ENCODE results near the gene RAB33B.

The RAB33B gene

DNA sequence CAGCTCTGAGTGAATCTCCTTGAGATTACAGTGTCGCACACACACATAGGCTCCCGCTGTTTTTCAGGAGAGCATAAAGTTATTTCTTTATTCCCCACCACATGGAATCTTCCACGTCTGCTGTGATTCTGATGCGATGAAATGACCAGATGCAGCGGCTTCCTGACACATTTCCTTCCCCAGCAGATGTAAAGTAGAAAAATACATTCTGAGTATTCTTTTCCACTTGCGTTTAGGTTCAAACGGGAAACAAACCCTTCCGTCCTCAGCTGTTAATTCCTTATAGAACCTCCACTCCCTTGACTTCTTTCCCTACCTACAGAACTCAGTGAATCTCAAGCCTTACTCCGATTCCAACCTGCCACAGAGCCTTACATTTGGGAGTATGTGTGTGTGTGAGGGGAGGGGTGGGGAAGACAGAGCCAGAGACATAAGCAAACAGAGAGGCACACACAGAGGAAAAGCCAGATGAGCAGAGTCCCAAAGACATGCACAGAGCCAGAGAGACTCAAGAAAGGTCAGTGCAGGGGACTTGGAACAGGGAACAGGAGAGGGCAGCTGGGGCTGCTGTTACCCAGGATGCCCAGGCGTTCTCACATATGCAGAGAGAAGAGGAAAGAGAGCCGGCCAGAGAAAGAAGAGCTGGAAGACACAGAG, 54.8 kb downstream of the RAB33B start:
- FAIRE-seq (no peak), DNase-seq (ENCODE audit: insufficient read length, low spot score) (no peak)
- no peak for TF ChIP-seq POLR2A (IDR thresholded peaks at IDR 0.05; ENCODE audit: low read depth, low read length)

DNA sequence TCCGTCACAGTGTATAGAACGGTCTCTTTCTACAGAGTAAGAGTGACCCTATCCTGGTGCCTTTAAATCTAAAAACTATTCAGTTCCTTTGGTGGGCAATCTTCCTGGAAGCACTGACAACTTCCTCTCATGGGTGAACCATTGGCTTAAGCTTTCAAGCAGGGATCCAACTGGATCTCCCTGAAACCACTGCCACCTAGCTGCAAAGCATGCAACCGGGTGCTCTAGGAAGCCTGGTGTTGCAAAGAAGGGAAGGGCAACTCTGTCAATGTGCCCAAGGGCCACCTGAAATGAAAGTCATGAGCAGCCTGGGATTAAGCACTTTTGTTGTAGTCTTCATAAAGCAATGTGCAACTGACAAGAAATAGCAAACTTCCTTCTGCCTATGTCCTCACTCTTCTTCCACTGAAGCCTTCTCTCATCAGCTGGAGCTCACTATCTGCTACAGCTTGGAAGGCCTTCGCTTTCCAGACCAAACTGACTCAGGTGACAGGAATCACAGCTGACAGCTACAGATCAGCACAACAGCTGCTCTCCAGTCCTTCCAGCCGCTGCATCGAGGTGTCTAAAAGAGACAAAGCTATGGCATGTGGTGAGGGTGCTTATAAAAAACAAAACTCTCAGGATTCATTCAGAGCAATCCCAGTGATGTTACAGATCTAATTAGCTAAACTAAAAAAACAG, 55.9 kb downstream of the RAB33B start:
- DNase-seq (ENCODE audit: insufficient read length, low spot score) (no peak), FAIRE-seq (no peak)
- no peak for TF ChIP-seq POLR2A (IDR thresholded peaks at IDR 0.05; ENCODE audit: low read depth, low read length)

DNA sequence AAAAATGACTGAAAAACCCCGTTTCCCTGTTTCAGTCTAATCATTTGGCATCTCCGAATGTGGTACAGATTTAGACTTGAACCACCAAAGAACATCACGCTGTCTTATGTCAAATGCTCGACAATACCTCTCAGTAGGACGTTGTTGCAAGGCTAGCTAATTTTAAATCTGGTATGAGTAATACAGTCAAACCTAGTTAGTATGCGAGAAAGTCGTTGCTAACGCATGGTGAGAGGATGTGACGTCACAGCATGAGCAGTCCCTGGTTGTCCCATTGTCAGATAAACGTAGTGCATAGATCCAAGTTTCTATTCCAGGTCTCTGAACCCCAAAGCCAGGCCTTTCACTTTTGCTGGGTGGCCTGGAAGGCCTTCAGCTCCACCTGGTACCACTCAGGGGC, 57.4 kb downstream of the RAB33B start:
- no peak for FAIRE-seq

DNA sequence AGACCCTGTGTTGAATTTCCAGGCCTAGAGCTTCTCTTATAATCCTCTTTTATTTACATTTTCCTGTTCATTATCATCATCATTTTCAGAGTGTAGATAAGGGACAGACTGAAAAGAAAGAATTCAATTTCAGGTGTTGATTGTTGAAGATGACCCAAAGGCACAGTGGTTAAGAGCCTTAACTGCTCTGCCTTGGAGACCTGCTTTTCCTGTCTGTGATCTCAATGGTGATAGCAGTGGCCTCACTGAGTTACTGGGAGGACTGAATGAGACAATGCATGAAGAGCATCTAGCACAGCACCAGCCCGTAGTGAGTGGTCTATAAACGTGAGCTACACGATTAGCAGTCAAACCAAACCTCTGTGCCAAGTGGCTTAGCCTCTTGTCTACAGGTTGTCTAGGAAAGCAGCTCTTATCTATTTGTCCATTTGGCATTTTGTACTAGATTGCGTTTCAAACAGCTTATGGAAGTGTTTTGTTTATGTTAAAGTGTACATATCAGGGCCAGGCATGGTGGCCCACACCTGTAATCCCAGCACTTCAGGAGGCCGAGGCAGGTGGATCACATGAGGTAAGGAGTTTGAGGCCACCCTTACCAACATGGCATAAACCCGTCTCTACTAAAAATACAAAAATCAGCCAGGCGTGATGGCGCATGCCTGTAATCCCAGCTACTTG, 60.6 kb downstream of the RAB33B start:
- TF ChIP-seq POLR2A (IDR thresholded peaks at IDR 0.05; ENCODE audit: low read depth, low read length): no peak
- DNase-seq (ENCODE audit: insufficient read length, low spot score) (no peak), FAIRE-seq (no peak)

More for the DNA sequence above, 57.4 kb downstream of the RAB33B start:
- no peak for DNase-seq (ENCODE audit: insufficient read length, low spot score)
- TF ChIP-seq POLR2A (IDR thresholded peaks at IDR 0.05; ENCODE audit: low read depth, low read length): no peak

DNA sequence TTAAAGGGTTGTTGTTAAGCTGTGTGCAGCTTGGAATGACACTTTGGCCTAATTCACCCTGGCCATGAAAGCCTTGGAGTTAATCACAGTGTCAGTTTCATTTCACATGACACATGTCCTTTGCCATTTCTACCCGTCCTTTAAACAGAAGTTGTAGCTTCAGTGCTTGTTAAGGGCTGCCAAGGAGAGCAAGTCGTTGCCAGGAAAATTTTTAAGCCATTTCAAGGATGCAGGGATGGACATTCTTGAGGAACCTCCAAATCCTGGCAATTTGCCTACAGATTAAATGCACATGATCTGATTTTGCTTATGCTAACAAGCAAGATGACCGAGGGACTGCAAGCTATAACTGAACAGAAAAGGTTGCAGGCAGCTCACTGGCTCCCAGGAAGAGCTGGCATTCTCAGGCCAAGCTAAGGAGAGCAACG, 61.6 kb downstream of the RAB33B start:
- DNase-seq (ENCODE audit: insufficient read length, low spot score) (no peak), FAIRE-seq (no peak)
- no peak for TF ChIP-seq POLR2A (IDR thresholded peaks at IDR 0.05; ENCODE audit: low read depth, low read length)

DNA sequence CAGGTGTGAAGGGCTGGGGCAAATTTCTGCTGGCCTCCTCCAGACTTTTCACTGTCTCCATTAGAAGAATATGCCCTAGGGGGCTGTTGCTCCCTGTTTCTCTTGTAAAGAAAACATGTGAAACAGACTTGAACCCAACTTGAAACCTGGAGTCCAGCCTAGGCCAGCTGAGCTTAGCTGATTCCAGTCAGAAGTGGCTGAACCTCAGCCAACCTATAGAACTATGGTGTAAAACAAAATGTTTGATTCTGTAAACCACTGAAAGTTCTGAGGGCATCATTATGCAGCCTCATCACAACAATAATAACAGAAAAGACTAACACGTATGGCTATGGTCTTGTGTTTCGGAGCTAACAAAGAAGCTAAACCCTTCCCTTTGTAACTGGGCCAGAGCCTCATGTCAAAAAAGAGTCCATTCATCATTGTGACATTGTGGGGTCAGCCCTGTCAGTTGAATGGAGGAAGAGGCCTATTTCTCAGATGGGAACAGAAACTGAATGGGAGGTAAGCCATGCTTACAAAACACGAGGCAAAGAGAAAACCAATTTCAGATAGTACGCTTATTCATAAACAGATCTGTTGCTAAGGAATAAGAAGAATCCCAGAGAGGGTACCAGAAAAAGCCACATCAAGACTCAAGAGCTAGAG, 68.0 kb downstream of the RAB33B start:
- TF ChIP-seq POLR2A (IDR thresholded peaks at IDR 0.05; ENCODE audit: low read depth, low read length): no peak
- no peak for FAIRE-seq
- no peak for DNase-seq (ENCODE audit: insufficient read length, low spot score)

DNA sequence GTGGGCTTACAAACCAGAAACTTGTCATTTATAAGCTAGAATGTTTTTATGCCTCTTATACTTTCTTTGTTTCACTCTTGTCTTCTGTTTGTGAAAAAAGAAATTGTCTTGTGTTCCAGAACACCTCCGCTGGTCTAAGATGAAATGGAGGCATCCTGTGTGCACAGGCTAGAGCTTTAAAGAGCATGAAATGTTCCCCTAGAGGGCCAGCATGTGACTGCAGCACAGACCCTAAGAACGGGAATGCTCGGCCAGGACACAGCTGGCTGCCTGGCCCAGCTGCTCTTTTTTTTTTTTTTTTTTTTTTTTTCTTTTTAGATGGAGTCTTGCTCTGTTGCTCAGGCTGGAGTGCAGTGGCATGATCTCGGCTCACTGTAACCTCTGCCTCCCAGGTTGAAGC, 68.5 kb downstream of the RAB33B start:
- FAIRE-seq (no peak), DNase-seq (ENCODE audit: insufficient read length, low spot score) (no peak)
- TF ChIP-seq POLR2A (IDR thresholded peaks at IDR 0.05; ENCODE audit: low read depth, low read length): no peak

DNA sequence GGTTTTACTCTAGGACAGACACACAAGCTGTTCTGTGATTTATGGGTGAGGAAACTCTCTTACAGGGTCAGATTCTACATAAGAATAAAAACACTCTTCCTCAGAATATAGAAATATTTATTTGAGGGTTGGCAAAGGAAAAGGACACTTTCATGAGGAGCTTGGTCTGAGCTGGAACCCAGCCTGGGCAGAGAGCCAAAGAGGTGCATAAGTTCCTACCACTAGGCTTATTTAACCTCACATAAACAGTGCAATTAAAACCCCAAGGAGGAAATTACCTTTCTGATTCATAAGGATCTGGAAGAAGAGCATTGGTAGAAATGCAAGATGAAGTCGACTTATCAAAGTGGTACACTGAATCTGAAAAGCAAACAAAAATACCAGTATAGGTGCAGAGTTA, 69.2 kb downstream of the RAB33B start:
- TF ChIP-seq POLR2A (IDR thresholded peaks at IDR 0.05; ENCODE audit: low read depth, low read length): no peak
- no peak for FAIRE-seq
- no peak for DNase-seq (ENCODE audit: insufficient read length, low spot score)

DNA sequence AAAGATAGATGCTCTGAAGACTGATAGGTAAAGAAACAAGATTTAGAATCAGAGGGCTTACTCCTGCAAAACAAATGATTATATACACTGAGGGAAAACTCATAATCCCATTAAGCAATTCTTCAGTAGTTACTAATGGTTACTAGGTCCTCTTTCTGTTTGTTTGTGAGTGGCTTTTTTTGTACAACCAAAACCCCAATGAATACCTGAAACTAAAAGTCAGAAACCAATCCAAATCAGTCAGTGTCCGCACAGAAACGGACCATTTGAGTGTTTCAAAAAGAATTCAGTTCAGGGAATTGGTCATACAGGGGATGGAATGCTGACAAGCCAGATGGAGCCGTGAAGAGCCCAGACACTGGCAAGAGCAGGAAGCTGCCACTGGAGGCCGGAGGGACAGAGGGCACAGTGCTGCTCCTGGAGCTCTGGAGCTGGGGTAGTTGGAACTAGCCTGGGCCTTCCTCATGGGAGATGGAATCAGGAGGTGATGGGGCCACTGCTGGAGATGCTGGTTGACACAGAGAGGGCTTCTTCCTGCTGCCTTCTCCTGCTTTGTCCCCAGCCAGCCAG, 70.2 kb downstream of the RAB33B start:
- no peak for FAIRE-seq
- DNase-seq (ENCODE audit: insufficient read length, low spot score): no peak
- TF ChIP-seq POLR2A (IDR thresholded peaks at IDR 0.05; ENCODE audit: low read depth, low read length): no peak

DNA sequence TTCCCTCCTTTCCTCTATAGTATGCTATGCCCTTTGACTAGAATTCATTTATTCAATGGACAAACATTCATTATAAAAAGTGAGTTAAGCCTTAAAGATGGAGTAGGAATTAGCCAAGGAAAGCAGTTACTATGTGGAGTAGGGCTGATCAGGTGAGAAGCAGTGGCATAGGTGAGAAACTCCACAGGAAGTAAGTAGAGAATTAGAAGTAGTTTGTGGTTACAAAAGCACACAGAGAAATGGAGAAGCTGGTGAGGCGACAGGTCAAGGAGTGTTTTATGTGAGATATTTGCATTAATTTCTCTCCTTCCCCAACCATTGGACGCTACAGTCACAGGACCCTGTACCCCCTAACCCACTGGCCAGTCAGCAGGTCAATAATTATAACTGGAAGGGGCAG, 71.5 kb downstream of the RAB33B start:
- no peak for FAIRE-seq
- TF ChIP-seq POLR2A (IDR thresholded peaks at IDR 0.05; ENCODE audit: low read depth, low read length): no peak
- DNase-seq (ENCODE audit: insufficient read length, low spot score): no peak
